Measurements from ENCODE around the gene CSRNP3.

Gene CSRNP3

GRCh38 chr2:165432234-165432966 is 37.1 kb upstream of the CSRNP3 start:
- ChIA-PET CTCF (no interaction called here), POLR2A (no interaction called here)
- no peak for DNase-seq (ENCODE audit: extremely low spot score)
- TF ChIP-seq PKNOX1 (IDR thresholded peaks at IDR 0.05) (no peak), CTBP1 (IDR thresholded peaks at IDR 0.05; ENCODE audit: borderline replicate concordance) (no peak), SP1 (IDR thresholded peaks at IDR 0.05) (no peak), FOXK2 (IDR thresholded peaks at IDR 0.05) (no peak), FOXA1 (IDR thresholded peaks at IDR 0.05) (no peak), NFRKB (IDR thresholded peaks at IDR 0.05) (no peak), TARDBP (IDR thresholded peaks at IDR 0.05) (no peak), ELF4 (IDR thresholded peaks at IDR 0.05) (no peak), BHLHE40 (IDR thresholded peaks at IDR 0.05; ENCODE audit: borderline replicate concordance) (no peak), L3MBTL2 (conservative IDR thresholded peaks at IDR 0.05) (no peak), FOXM1 (IDR thresholded peaks at IDR 0.05; ENCODE audit: borderline replicate concordance) (no peak), SUZ12 (IDR thresholded peaks at IDR 0.05) (no peak), ZNF384 (IDR thresholded peaks at IDR 0.05) (no peak)

GRCh38 chr2:165434865-165435496 is 34.5 kb upstream of the CSRNP3 start:
- ChIA-PET CTCF (no interaction called here), POLR2A (no interaction called here)
- TF ChIP-seq PKNOX1 (IDR thresholded peaks at IDR 0.05) (peak; percentile 48), CTBP1 (IDR thresholded peaks at IDR 0.05; ENCODE audit: borderline replicate concordance) (no peak)
- DNase-seq (ENCODE audit: extremely low spot score): no peak

GRCh38 chr2:165435611-165436010 is 33.9 kb upstream of the CSRNP3 start:
- CTCF ChIA-PET: no interaction called here
- TF ChIP-seq HDGF (IDR thresholded peaks at IDR 0.05; ENCODE audit: borderline replicate concordance) (no peak), NFRKB (IDR thresholded peaks at IDR 0.05) (no peak), BHLHE40 (IDR thresholded peaks at IDR 0.05; ENCODE audit: borderline replicate concordance) (no peak), CTBP1 (IDR thresholded peaks at IDR 0.05; ENCODE audit: borderline replicate concordance) (no peak), SUZ12 (IDR thresholded peaks at IDR 0.05) (no peak), FOXM1 (IDR thresholded peaks at IDR 0.05; ENCODE audit: borderline replicate concordance) (no peak), L3MBTL2 (conservative IDR thresholded peaks at IDR 0.05) (no peak), ARNT (IDR thresholded peaks at IDR 0.05) (no peak), FOXK2 (IDR thresholded peaks at IDR 0.05) (no peak), TARDBP (IDR thresholded peaks at IDR 0.05) (no peak), ZNF384 (IDR thresholded peaks at IDR 0.05) (no peak), FOXA1 (IDR thresholded peaks at IDR 0.05) (no peak), PKNOX1 (IDR thresholded peaks at IDR 0.05) (no peak), SP1 (IDR thresholded peaks at IDR 0.05) (no peak), ELF4 (IDR thresholded peaks at IDR 0.05) (no peak), LEF1 (IDR thresholded peaks at IDR 0.05; ENCODE audit: borderline replicate concordance) (no peak)
- POLR2A ChIA-PET: no interaction called here
- no peak for DNase-seq (ENCODE audit: extremely low spot score)

GRCh38 chr2:165436559-165436958 is 32.9 kb upstream of the CSRNP3 start:
- ChIA-PET POLR2A (no interaction called here), CTCF (no interaction called here)
- no peak for DNase-seq (ENCODE audit: extremely low spot score)
- no peak for TF ChIP-seq HDGF (IDR thresholded peaks at IDR 0.05; ENCODE audit: borderline replicate concordance)
- no peak for TF ChIP-seq CTBP1 (IDR thresholded peaks at IDR 0.05; ENCODE audit: borderline replicate concordance)
- TF ChIP-seq NFRKB (IDR thresholded peaks at IDR 0.05): no peak
- TF ChIP-seq LEF1 (IDR thresholded peaks at IDR 0.05; ENCODE audit: borderline replicate concordance): no peak
- no peak for TF ChIP-seq FOXA1 (IDR thresholded peaks at IDR 0.05)
- no peak for TF ChIP-seq FOXM1 (IDR thresholded peaks at IDR 0.05; ENCODE audit: borderline replicate concordance)
- no peak for TF ChIP-seq ELF4 (IDR thresholded peaks at IDR 0.05)
- TF ChIP-seq ARNT (IDR thresholded peaks at IDR 0.05): no peak
- TF ChIP-seq PKNOX1 (IDR thresholded peaks at IDR 0.05): no peak
- no peak for TF ChIP-seq ZNF384 (IDR thresholded peaks at IDR 0.05)
- no peak for TF ChIP-seq FOXK2 (IDR thresholded peaks at IDR 0.05)
- no peak for TF ChIP-seq TARDBP (IDR thresholded peaks at IDR 0.05)
- TF ChIP-seq BHLHE40 (IDR thresholded peaks at IDR 0.05; ENCODE audit: borderline replicate concordance): no peak
- TF ChIP-seq SP1 (IDR thresholded peaks at IDR 0.05): no peak
- no peak for TF ChIP-seq L3MBTL2 (conservative IDR thresholded peaks at IDR 0.05)

- POLR2A ChIA-PET: interaction anchor here (0.7 kb wide), 1 partner anchor 260 kb away, joined by 3 read pairs; no protein-coding TSS in a partner anchor
- no peak for DNase-seq (ENCODE audit: extremely low spot score)
- no peak for TF ChIP-seq FOXM1 (IDR thresholded peaks at IDR 0.05; ENCODE audit: borderline replicate concordance)
- no peak for TF ChIP-seq BHLHE40 (IDR thresholded peaks at IDR 0.05; ENCODE audit: borderline replicate concordance)
- TF ChIP-seq FOXK2 (IDR thresholded peaks at IDR 0.05): no peak
- no peak for TF ChIP-seq ARNT (IDR thresholded peaks at IDR 0.05)
- TF ChIP-seq PKNOX1 (IDR thresholded peaks at IDR 0.05): no peak
- TF ChIP-seq TARDBP (IDR thresholded peaks at IDR 0.05): no peak
- no peak for TF ChIP-seq SP1 (IDR thresholded peaks at IDR 0.05)
- no peak for TF ChIP-seq L3MBTL2 (conservative IDR thresholded peaks at IDR 0.05)
- no peak for TF ChIP-seq ELF4 (IDR thresholded peaks at IDR 0.05)
- TF ChIP-seq HDGF (IDR thresholded peaks at IDR 0.05; ENCODE audit: borderline replicate concordance): no peak
- no peak for TF ChIP-seq LEF1 (IDR thresholded peaks at IDR 0.05; ENCODE audit: borderline replicate concordance)
- no peak for TF ChIP-seq FOXA1 (IDR thresholded peaks at IDR 0.05)
- TF ChIP-seq NFRKB (IDR thresholded peaks at IDR 0.05): no peak
- no peak for TF ChIP-seq ZNF384 (IDR thresholded peaks at IDR 0.05)
- TF ChIP-seq SUZ12 (IDR thresholded peaks at IDR 0.05): no peak
- CTCF ChIA-PET: no interaction called here
Measured at GRCh38 chr2:165440367-165440766, 29.1 kb upstream of the CSRNP3 start.

All from HEK293T (cell line).